Esophagus (tissue), 2 donors: ENCODE results near the gene PLXNB1. TPM values are rescaled to one million over a fixed set of nuclear protein-coding genes. Genes with fewer than 3 reads are reported as not detected.
A peak's percentile ranks its signal among the peaks of the same experiment; 100 is the strongest.
"Not testable (repeated sequence)": the region's sequence is repeated elsewhere in the genome, so short reads cannot be mapped to it uniquely, and the experiment has no call there.

ENCODE experiments used
- H3K27ac ChIP-seq, 2 donors: one replicate each; pipeline ENCODE4 v1.5.1; 2013; ENCODE audit warnings: low read depth in 2 of 2, mild to moderate bottlenecking in 2 of 2, inconsistent platforms in 1 of 2, low read length in 1 of 2, moderate library complexity in 1 of 2
- H3K27me3 ChIP-seq, 2 donors: one replicate each; pipeline ENCODE4 v1.6.1; 2013; ENCODE audit warnings: low read length in 2 of 2, control low read depth in 1 of 2, mild to moderate bottlenecking in 1 of 2; ENCODE audit not compliant: insufficient read depth in 2 of 2, control insufficient read depth in 1 of 2
- H3K36me3 ChIP-seq, 2 donors: one replicate each; pipeline ENCODE4 v1.6.1; 2013; ENCODE audit warnings: low read length in 1 of 2; ENCODE audit not compliant: control insufficient read depth in 2 of 2, insufficient read depth in 2 of 2
- H3K4me1 ChIP-seq, 2 donors: one replicate each; pipeline ENCODE4 v1.6.1; 2013; ENCODE audit warnings: low read length in 1 of 2; ENCODE audit not compliant: control insufficient read depth in 2 of 2, insufficient read depth in 2 of 2
- H3K4me3 ChIP-seq, 2 donors: one replicate each; pipeline ENCODE4 v1.5.1; 2013; ENCODE audit warnings: low read length in 2 of 2, mild to moderate bottlenecking in 2 of 2, low read depth in 1 of 2, moderate library complexity in 1 of 2
- H3K9me3 ChIP-seq, 2 donors: one replicate each; pipeline ENCODE4 v1.6.1; 2013; ENCODE audit warnings: mild to moderate bottlenecking in 2 of 2, low read depth in 1 of 2, low read length in 1 of 2, moderate library complexity in 1 of 2; ENCODE audit not compliant: control insufficient read depth in 2 of 2, insufficient read depth in 1 of 2
- WGBS, 2 donors: extraction: QIAGEN DNeasy Blood & Tissue Kit; methylation state at CpG; one replicate each; pipeline ENCODE4 v1.1.7; 2013; 5-methylcytosine and 5-hydroxymethylcytosine counted together
- polyA plus RNA-seq, 2 donors: library from polyadenylated mRNA; stranded (reverse); fragments of 200-250 nt; gene quantifications; one replicate each; pipeline ENCODE4 v1.2.3, GENCODE V29; 2013
- donor health status: healthy with polysubstance abuse.
- donor health status: Bipolar disorder and iron deficiency.

PLXNB1 gene
- polyA plus RNA-seq, 2 donors, result 73.4 to 298 TPM

GRCh38 chr3:48404440-48405342, 25.2 kb downstream of the PLXNB1 start:
- Histone ChIP-seq H3K27me3 (no peaks in the 10 kb centered on the region), H3K9me3 (no peaks in the 10 kb centered on the region), H3K4me3 (no peak overlapping the region), H3K4me1 (peaks cover 7 to 21% of the 10 kb centered on the region in 2 donors), H3K36me3 (peaks cover 10 to 55% of the 10 kb centered on the region in 2 donors), H3K27ac (peak overlapping the region; percentile 38 to 72)
- 70 to 75% methylated on average over 21 of the region's 21 CpGs for WGBS, 2 donors

GRCh38 chr3:48403533-48404439, 26.1 kb downstream of the PLXNB1 start:
- no peaks in the 10 kb centered on the region for H3K9me3 ChIP-seq
- WGBS, 2 donors, result 83 to 85% methylated on average over 15 of the region's 15 CpGs
- H3K4me1 ChIP-seq, result peaks cover 7 to 25% of the 10 kb centered on the region in 2 donors
- H3K27me3 ChIP-seq, result no peaks in the 10 kb centered on the region
- peak overlapping the region; percentile 8 to 72 for H3K27ac ChIP-seq
- peaks cover 10 to 46% of the 10 kb centered on the region in 2 donors for H3K36me3 ChIP-seq
- H3K4me3 ChIP-seq, result no peak overlapping the region

GRCh38 chr3:48402907-48403306, 27.0 kb downstream of the PLXNB1 start:
- H3K27me3 ChIP-seq, result no peaks in the 10 kb centered on the region
- H3K4me1 ChIP-seq, result peaks cover 7 to 25% of the 10 kb centered on the region in 2 donors
- H3K9me3 ChIP-seq, result no peaks in the 10 kb centered on the region
- no peak overlapping the region for H3K4me3 ChIP-seq
- peak overlapping the region; percentile 89 to 95 for H3K27ac ChIP-seq
- 60 to 68% methylated on average over 3 of the region's 3 CpGs for WGBS, 2 donors
- H3K36me3 ChIP-seq, result peaks cover 10 to 40% of the 10 kb centered on the region in 2 donors

- H3K27ac ChIP-seq, result peak overlapping the region; percentile 89 to 95
- peaks cover 7 to 25% of the 10 kb centered on the region in 2 donors for H3K4me1 ChIP-seq
- no peak overlapping the region for H3K4me3 ChIP-seq
- peaks cover 10 to 34% of the 10 kb centered on the region in 2 donors for H3K36me3 ChIP-seq
- 18 to 26% methylated on average over 8 of the region's 8 CpGs for WGBS, 2 donors
- H3K27me3 ChIP-seq, result no peaks in the 10 kb centered on the region
- H3K9me3 ChIP-seq, result no peaks in the 10 kb centered on the region
Observed at GRCh38 chr3:48402281-48402732, 27.6 kb downstream of the PLXNB1 start.

- Histone ChIP-seq H3K27ac (peak overlapping the region; percentile 89 to 94), H3K4me1 (peaks cover 7 to 25% of the 10 kb centered on the region in 2 donors), H3K36me3 (peaks cover 10 to 26% of the 10 kb centered on the region in 2 donors)
- 79 to 82% methylated on average over 12 of the region's 12 CpGs for WGBS, 2 donors
- not testable (repeated sequence) for H3K4me3 ChIP-seq, H3K9me3 ChIP-seq, H3K27me3 ChIP-seq
Observed at GRCh38 chr3:48401434-48401901, 28.4 kb downstream of the PLXNB1 start.

GRCh38 chr3:48400824-48401433, 29.0 kb downstream of the PLXNB1 start:
- 52% methylated on average over 6 of the region's 6 CpGs for WGBS, 2 donors
- Histone ChIP-seq H3K27me3 (no peaks in the 10 kb centered on the region), H3K36me3 (peaks cover 10 to 21% of the 10 kb centered on the region in 2 donors), H3K4me3 (no peak overlapping the region), H3K9me3 (no peaks in the 10 kb centered on the region), H3K27ac (peak overlapping the region; percentile 32 to 94), H3K4me1 (peaks cover 7 to 24% of the 10 kb centered on the region in 2 donors)

- WGBS, 2 donors, result 46 to 51% methylated on average over 4 of the region's 4 CpGs
- H3K4me1 ChIP-seq, result peaks cover 3 to 14% of the 10 kb centered on the region in 2 donors
- H3K27ac ChIP-seq, result peak overlapping the region; percentile 22 to 52
- H3K27me3 ChIP-seq, result no peaks in the 10 kb centered on the region
- H3K36me3 ChIP-seq, result peaks cover 7 to 10% of the 10 kb centered on the region in 2 donors
- no peak overlapping the region for H3K4me3 ChIP-seq
- H3K9me3 ChIP-seq, result no peaks in the 10 kb centered on the region
Observed at GRCh38 chr3:48399387-48400172, 30.3 kb downstream of the PLXNB1 start.

GRCh38 chr3:48398701-48399386, 31.0 kb downstream of the PLXNB1 start:
- Histone ChIP-seq H3K36me3 (peaks cover under 1 to 4% of the 10 kb centered on the region in 2 donors), H3K4me1 (peaks cover 3 to 14% of the 10 kb centered on the region in 2 donors), H3K27ac (peak overlapping the region in 1 of 2 donors; percentile 8), H3K27me3 (no peaks in the 10 kb centered on the region), H3K9me3 (no peaks in the 10 kb centered on the region), H3K4me3 (no peak overlapping the region)
- 50 to 51% methylated on average over 11 of the region's 11 CpGs for WGBS, 2 donors
